HepG2 (cell line): ENCODE data around the gene EEF1AKMT1. TPM values are rescaled to one million over a fixed set of nuclear protein-coding genes. Genes with fewer than 3 reads are reported as not detected.

Experiments used
- ATAC-seq: fragments of 200-7000 bp; cut with Tn5 transposase; 3 replicates; pipeline ENCODE4 v1.9.1; 2020; ENCODE audit warnings: mild to moderate bottlenecking, moderate library complexity
- BruUV-seq: library from RNA; stranded (reverse); fragments of 400-500 nt; replicated peaks from 2 replicates; lab custom pipeline; 2021; lab: Mats Ljungman, UMichigan
- CTCF ChIA-PET: fragments of 300-600 bp; formaldehyde crosslinking; extraction: SDS; loops from one replicate; lab custom pipeline; 2021; ENCODE audit warnings: low total read pairs, inconsistent platforms, low intra/inter-chr PET ratio; lab: Yijun Ruan, JAX
- POLR2A ChIA-PET: fragments of 350-600 bp; sonication (Branson Sonifier 250); formaldehyde crosslinking; loops from one replicate; lab custom pipeline; 2020; ENCODE audit warnings: antibody characterized with exemption, inconsistent platforms; lab: Yijun Ruan, JAX
- DNase-seq: peaks from one replicate; pipeline ENCODE4 v3.0.0-alpha.2; 2015; ENCODE audit warnings: low spot score
- FAIRE-seq: peaks from 3 replicates; lab custom pipeline; 2011; peaks lifted over from hg19 to GRCh38; lab: Jason Lieb, UNC
- H2AFZ ChIP-seq: one replicate; pipeline ENCODE4 v1.6.1; 2011; ENCODE audit warnings: low read length, inconsistent platforms
- H3K27ac ChIP-seq: fragments of 300-600 bp; 3 replicates; pipeline ENCODE4 v1.8.0; 2011; ENCODE audit warnings: mixed run types, mild to moderate bottlenecking, mixed read lengths, low read length, inconsistent platforms; ENCODE audit not compliant: insufficient read depth; ENCODE audit errors: extremely low read length
- H3K27me3 ChIP-seq, 2 experiments: fragments of 200-600 bp in 1 of 2; 2 replicates in 1 of 2; 3 replicates in 1 of 2; pipeline versions ENCODE4 v1.6.0 to v1.8.0; 2011; ENCODE audit warnings: low read length in 2 of 2, mild to moderate bottlenecking in 2 of 2, moderate library complexity in 2 of 2, inconsistent platforms in 1 of 2; ENCODE audit not compliant: insufficient read depth in 2 of 2, control insufficient read depth in 1 of 2
- H3K36me3 ChIP-seq, 2 experiments: fragments of 200-600 bp in 1 of 2; replicated peaks in 1 of 2; 2 replicates in 1 of 2; 3 replicates in 1 of 2; pipeline versions ENCODE4 v1.5.1 to v1.8.0; 2011; ENCODE audit warnings: low read length in 2 of 2, inconsistent platforms in 1 of 2; ENCODE audit not compliant: insufficient read depth in 2 of 2, control insufficient read depth in 1 of 2
- H3K4me1 ChIP-seq: 2 replicates; pipeline ENCODE4 v1.5.1; 2012; ENCODE audit warnings: low read length, inconsistent platforms; ENCODE audit not compliant: insufficient read depth
- H3K4me2 ChIP-seq: 2 replicates; pipeline ENCODE4 v1.6.0; 2011; ENCODE audit warnings: low read depth, low read length, inconsistent platforms
- H3K4me3 ChIP-seq, 3 experiments: fragments of 200-600 bp in 1 of 3; sonication (generic), shearing (Covaris generic) in 1 of 3; replicated peaks in 1 of 3; 2 replicates each; pipeline ENCODE4 v1.5.1; 2011 to 2016; ENCODE audit warnings: low read length in 3 of 3, inconsistent platforms in 2 of 3, low read depth in 2 of 3, mild to moderate bottlenecking in 2 of 3, control low read depth in 1 of 3, mixed read lengths in 1 of 3; ENCODE audit not compliant: insufficient read depth in 1 of 3
- H3K79me2 ChIP-seq: one replicate; pipeline ENCODE4 v1.6.1; 2011; ENCODE audit warnings: low read length, inconsistent platforms; ENCODE audit not compliant: insufficient read depth
- H3K9ac ChIP-seq: 2 replicates; pipeline ENCODE4 v1.6.0; 2011; ENCODE audit warnings: mild to moderate bottlenecking, low read depth, low read length, inconsistent platforms; ENCODE audit not compliant: insufficient read depth
- H3K9me3 ChIP-seq: 2 replicates; pipeline ENCODE4 v1.5.1; 2012; ENCODE audit warnings: mild to moderate bottlenecking, low read length
- H4K20me1 ChIP-seq: 2 replicates; pipeline ENCODE4 v1.6.0; 2011; ENCODE audit warnings: inconsistent platforms, mild to moderate bottlenecking, low read length, moderate library complexity; ENCODE audit not compliant: insufficient read depth
- DMAP1 ChIP-seq: IDR thresholded peaks from 2 replicates; pipeline ENCODE4 v1.6.1; 2016
- DNMT3B ChIP-seq: conservative IDR thresholded peaks from 2 replicates; pipeline ENCODE4 v1.6.1; 2016; ENCODE audit warnings: missing biosample characterization, control low read depth
- IRX3 ChIP-seq: sonication (generic); formaldehyde crosslinking; IDR thresholded peaks from 2 replicates; pipeline ENCODE4 v1.8.1; 2023; ENCODE audit warnings: mild to moderate bottlenecking, low read depth, missing genetic modification reagents, borderline replicate concordance
- NAIF1 ChIP-seq: sonication (generic); formaldehyde crosslinking; IDR thresholded peaks from 2 replicates; pipeline ENCODE4 v1.5.0; 2020; ENCODE audit warnings: mild to moderate bottlenecking, missing genetic modification reagents, borderline replicate concordance
- ZNF75D ChIP-seq: sonication (generic); formaldehyde crosslinking; IDR thresholded peaks from 2 replicates; pipeline ENCODE4 v1.8.1; 2023; ENCODE audit warnings: missing genetic modification reagents, mild to moderate bottlenecking, borderline replicate concordance
- ZNF775 ChIP-seq: sonication (generic); formaldehyde crosslinking; IDR thresholded peaks from 2 replicates; pipeline ENCODE4 v1.4.0; 2020; ENCODE audit warnings: missing genetic modification reagents, mild to moderate bottlenecking, moderate library complexity, borderline replicate concordance
- WGBS: methylation state at CpG from one replicate; pipeline ENCODE4 v1.1.6; 2017; ENCODE audit warnings: low lambda C conversion rate; 5-methylcytosine and 5-hydroxymethylcytosine counted together
- in situ Hi-C: cut with HindIII; loops from 2 replicates; pipeline ENCODE4 v1.10.0; 2017; ENCODE audit warnings: low pct_unique_long_range_greater_than_20kb; ENCODE audit not compliant: extremely low pct_ligation_motif_present
- intact Hi-C: fragments of 100-400 bp; cut with micrococcal nuclease; formaldehyde crosslinking; loops from one replicate; pipeline ENCODE4 v1.10.0; 2022; ENCODE audit not compliant: unreplicated experiment
- polyA plus RNA-seq, 8 experiments: library from polyadenylated mRNA; depleted of rRNA in 3 of 8; stranded (reverse) in 7 of 8; unstranded in 1 of 8; fragments of >200 nt; fragmentation: Illumina TruSeq in 4 of 8; extraction: Trizol in 4 of 8; gene quantifications; 2 replicates each; pipeline versions ENCODE4 v1.2.1 to v1.2.3, GENCODE V29; 2011 to 2016; ENCODE audit warnings: low read depth in 4 of 8, missing spikeins in 1 of 8, mixed read lengths in 1 of 8; ENCODE audit not compliant: insufficient read depth in 1 of 8
- total RNA-seq, 5 experiments: library from RNA; depleted of rRNA; stranded (reverse); fragments of >200 nt; fragmentation: Illumina TruSeq; extraction: Trizol; gene quantifications; 2 replicates each; pipeline ENCODE4 v1.2.3, GENCODE V29; 2016; ENCODE audit warnings: low read depth in 1 of 5
- TF ChIP-seq, protein P1 (sequence below): sonication (generic); formaldehyde crosslinking; IDR thresholded peaks from 2 replicates; pipeline ENCODE4 v1.5.0; 2020; ENCODE audit warnings: mild to moderate bottlenecking, missing genetic modification reagents, moderate library complexity
- TF ChIP-seq, protein P2 (sequence below): sonication (generic); formaldehyde crosslinking; IDR thresholded peaks from 2 replicates; pipeline ENCODE4 v1.4.0; 2020; ENCODE audit warnings: mild to moderate bottlenecking, missing genetic modification reagents, borderline replicate concordance

EEF1AKMT1 gene
- total and polyA plus RNA-seq, 2 of the 13 experiments (the other 11 are each of a cell fraction or from before 2014, with no cell fraction given): 6.0 to 16.1 TPM

DNA sequence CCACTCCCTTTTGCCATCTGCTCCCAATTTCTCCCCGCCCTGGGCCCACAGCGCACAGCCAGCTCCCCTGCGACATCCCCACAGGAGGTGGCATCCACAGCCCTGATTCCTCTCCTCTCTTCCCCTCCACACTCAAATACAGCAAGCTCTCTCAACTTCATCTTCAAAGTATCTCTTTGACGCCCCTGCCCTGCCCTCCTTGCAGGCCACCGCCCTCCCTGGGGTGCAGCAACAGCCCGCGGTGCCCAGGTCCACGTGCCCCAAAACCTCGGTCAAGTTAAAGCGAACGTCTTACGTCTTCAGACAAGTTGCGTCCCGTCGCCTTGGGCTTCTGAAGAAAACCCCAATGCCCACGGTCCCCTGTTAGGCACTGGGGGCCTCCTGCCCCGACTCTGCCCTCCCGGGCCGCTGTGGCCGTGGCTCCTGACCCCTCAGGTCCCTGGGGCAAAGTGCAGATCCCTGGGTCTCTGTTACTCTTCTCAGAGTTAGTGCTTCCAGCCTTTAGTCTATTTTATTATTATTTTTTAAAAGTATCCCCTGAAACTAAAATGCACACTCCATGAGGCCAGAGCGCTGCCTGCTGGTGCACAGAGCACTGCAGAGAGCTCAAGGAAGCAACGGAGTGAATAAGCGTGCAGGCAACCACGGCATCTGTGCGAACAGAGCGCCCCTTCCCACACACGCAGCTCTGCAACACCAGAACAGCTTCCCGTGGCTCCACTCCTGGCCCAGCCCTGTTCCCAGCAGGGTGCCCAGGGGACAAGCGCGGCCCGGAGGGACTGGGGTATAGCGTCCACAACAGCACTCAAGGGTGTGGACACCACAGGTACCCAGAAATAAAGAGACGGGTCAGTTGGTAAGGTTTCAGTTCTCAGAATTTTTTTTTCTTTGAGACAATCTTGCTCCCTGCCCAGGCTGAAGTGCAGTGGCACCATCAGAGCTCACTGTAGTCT, 43.9 kb downstream of the EEF1AKMT1 start:
- H3K27ac ChIP-seq: no peak overlapping the region
- intact Hi-C loops: no loop called here
- H3K36me3 ChIP-seq: no peaks in the 10 kb centered on the region
- no peak overlapping the region for H2AFZ ChIP-seq
- POLR2A ChIA-PET: no interaction called here
- H3K4me3 ChIP-seq: no peak overlapping the region
- H3K9ac ChIP-seq: no peak overlapping the region
- no peaks in the 10 kb centered on the region for H3K27me3 ChIP-seq
- H3K9me3 ChIP-seq: no peaks in the 10 kb centered on the region
- ATAC-seq (no peak), DNase-seq (no peak), FAIRE-seq (no peak)
- 96% methylated on average over 32 of the region's 33 CpGs for WGBS
- no TSS peak for BruUV-seq
- CTCF ChIA-PET: no interaction called here
- H4K20me1 ChIP-seq: no peaks in the 10 kb centered on the region
- H3K79me2 ChIP-seq: no peaks in the 10 kb centered on the region
- H3K4me1 ChIP-seq: peaks cover 19% of the 10 kb centered on the region
- H3K4me2 ChIP-seq: no peak overlapping the region
- in situ Hi-C loops: no loop called here
- no peak for TF ChIP-seq DNMT3B
- TF ChIP-seq ZNF775 (CRISPR knock-in tag): no peak
- TF ChIP-seq IRX3 (CRISPR knock-in tag): no peak
- TF ChIP-seq, protein P1, sequence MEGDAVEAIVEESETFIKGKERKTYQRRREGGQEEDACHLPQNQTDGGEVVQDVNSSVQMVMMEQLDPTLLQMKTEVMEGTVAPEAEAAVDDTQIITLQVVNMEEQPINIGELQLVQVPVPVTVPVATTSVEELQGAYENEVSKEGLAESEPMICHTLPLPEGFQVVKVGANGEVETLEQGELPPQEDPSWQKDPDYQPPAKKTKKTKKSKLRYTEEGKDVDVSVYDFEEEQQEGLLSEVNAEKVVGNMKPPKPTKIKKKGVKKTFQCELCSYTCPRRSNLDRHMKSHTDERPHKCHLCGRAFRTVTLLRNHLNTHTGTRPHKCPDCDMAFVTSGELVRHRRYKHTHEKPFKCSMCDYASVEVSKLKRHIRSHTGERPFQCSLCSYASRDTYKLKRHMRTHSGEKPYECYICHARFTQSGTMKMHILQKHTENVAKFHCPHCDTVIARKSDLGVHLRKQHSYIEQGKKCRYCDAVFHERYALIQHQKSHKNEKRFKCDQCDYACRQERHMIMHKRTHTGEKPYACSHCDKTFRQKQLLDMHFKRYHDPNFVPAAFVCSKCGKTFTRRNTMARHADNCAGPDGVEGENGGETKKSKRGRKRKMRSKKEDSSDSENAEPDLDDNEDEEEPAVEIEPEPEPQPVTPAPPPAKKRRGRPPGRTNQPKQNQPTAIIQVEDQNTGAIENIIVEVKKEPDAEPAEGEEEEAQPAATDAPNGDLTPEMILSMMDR (CRISPR knock-in tag): no peak
- TF ChIP-seq NAIF1 (CRISPR knock-in tag): no peak
- no peak for TF ChIP-seq DMAP1 (CRISPR knock-in tag)
- TF ChIP-seq ZNF75D: no peak
- TF ChIP-seq, protein P2, sequence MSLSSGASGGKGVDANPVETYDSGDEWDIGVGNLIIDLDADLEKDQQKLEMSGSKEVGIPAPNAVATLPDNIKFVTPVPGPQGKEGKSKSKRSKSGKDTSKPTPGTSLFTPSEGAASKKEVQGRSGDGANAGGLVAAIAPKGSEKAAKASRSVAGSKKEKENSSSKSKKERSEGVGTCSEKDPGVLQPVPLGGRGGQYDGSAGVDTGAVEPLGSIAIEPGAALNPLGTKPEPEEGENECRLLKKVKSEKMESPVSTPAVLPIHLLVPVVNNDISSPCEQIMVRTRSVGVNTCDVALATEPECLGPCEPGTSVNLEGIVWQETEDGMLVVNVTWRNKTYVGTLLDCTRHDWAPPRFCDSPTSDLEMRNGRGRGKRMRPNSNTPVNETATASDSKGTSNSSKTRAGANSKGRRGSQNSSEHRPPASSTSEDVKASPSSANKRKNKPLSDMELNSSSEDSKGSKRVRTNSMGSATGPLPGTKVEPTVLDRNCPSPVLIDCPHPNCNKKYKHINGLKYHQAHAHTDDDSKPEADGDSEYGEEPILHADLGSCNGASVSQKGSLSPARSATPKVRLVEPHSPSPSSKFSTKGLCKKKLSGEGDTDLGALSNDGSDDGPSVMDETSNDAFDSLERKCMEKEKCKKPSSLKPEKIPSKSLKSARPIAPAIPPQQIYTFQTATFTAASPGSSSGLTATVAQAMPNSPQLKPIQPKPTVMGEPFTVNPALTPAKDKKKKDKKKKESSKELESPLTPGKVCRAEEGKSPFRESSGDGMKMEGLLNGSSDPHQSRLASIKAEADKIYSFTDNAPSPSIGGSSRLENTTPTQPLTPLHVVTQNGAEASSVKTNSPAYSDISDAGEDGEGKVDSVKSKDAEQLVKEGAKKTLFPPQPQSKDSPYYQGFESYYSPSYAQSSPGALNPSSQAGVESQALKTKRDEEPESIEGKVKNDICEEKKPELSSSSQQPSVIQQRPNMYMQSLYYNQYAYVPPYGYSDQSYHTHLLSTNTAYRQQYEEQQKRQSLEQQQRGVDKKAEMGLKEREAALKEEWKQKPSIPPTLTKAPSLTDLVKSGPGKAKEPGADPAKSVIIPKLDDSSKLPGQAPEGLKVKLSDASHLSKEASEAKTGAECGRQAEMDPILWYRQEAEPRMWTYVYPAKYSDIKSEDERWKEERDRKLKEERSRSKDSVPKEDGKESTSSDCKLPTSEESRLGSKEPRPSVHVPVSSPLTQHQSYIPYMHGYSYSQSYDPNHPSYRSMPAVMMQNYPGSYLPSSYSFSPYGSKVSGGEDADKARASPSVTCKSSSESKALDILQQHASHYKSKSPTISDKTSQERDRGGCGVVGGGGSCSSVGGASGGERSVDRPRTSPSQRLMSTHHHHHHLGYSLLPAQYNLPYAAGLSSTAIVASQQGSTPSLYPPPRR (CRISPR knock-in tag): no peak
